Stimulated activated CD8-positive, alpha-beta memory T cell treated with anti-CD3 and anti-CD28 coated beads, Interleukin-12 subunit alpha, Interleukin-12 subunit beta, amount 100 ng/mL, for 24 hours (primary cell): Measurements from ENCODE around the gene POLR2J3.
"Not testable (repeated sequence)": the region's sequence is repeated elsewhere in the genome, so short reads cannot be mapped to it uniquely, and the experiment has no call there.

Experiments
- DNase-seq: peaks from one replicate; pipeline ENCODE4 v3.0.0-alpha.2; 2020; ENCODE audit errors: extremely low read depth

POLR2J3 gene

GRCh38 chr7:102520797-102521196 lies 51.6 kb downstream of the POLR2J3 start:
- DNase-seq, result not testable (repeated sequence)

- not testable (repeated sequence) for DNase-seq
Observed at GRCh38 chr7:102517550-102518147, 54.7 kb downstream of the POLR2J3 start, which contains the start of gene RASA4B. TSS of gene RASA4B (minus strand) at chr7:102517777. CDS start at chr7:102517710, 67 bp downstream.
